H1 (cell line): ENCODE measurements around the gene PNPLA1. TPM values are rescaled to one million over a fixed set of nuclear protein-coding genes. Genes with fewer than 3 reads are reported as not detected.

Source experiments
- CTCF ChIA-PET: fragments of 300-600 bp; sonication (Branson Sonifier 250); formaldehyde crosslinking; loops from one replicate; lab custom pipeline; 2021; ENCODE audit not compliant: partially characterized antibody; lab: Charles Lee
- POLR2A ChIA-PET: fragments of 300-600 bp; sonication (Branson Sonifier 250); formaldehyde crosslinking; loops from one replicate; lab custom pipeline; 2021; ENCODE audit warnings: inconsistent platforms; ENCODE audit not compliant: partially characterized antibody; lab: Charles Lee
- DNase-seq, 2 experiments: peaks; one replicate each; pipeline versions ENCODE4 v3.0.0 to v3.0.0-alpha.2; 2010 to 2022; ENCODE audit warnings: low spot score in 2 of 2, low read depth in 1 of 2, mixed read lengths in 1 of 2
- FAIRE-seq: peaks from 2 replicates; lab custom pipeline; 2011; peaks lifted over from hg19 to GRCh38; lab: Jason Lieb, UNC
- H2AFZ ChIP-seq: 2 replicates; pipeline ENCODE4 v1.8.1; 2012; ENCODE audit warnings: low read length, inconsistent platforms
- H2AK5ac ChIP-seq: 2 replicates; pipeline ENCODE4 v1.6.1; 2013; ENCODE audit warnings: low read depth, low read length
- H2BK120ac ChIP-seq: replicated peaks from 2 replicates; pipeline ENCODE3; 2013; ENCODE audit warnings: low read depth, low read length, inconsistent platforms
- H2BK12ac ChIP-seq: 2 replicates; pipeline ENCODE4 v1.6.1; 2013; ENCODE audit warnings: low read depth, low read length
- H2BK15ac ChIP-seq: 2 replicates; pipeline ENCODE4 v1.6.1; 2013; ENCODE audit warnings: low read length
- H2BK20ac ChIP-seq: 2 replicates; pipeline ENCODE4 v1.6.1; 2013; ENCODE audit warnings: low read length
- H2BK5ac ChIP-seq: 2 replicates; pipeline ENCODE4 v1.6.1; 2013; ENCODE audit warnings: low read depth, low read length
- H3K14ac ChIP-seq: 2 replicates; pipeline ENCODE4 v1.6.1; 2013; ENCODE audit warnings: inconsistent platforms; ENCODE audit not compliant: insufficient read length
- H3K18ac ChIP-seq: 2 replicates; pipeline ENCODE4 v1.6.1; 2013; ENCODE audit warnings: low read length; ENCODE audit errors: extremely low read depth
- H3K23ac ChIP-seq: 2 replicates; pipeline ENCODE4 v1.6.1; 2013; ENCODE audit warnings: inconsistent platforms; ENCODE audit not compliant: insufficient read length
- H3K23me2 ChIP-seq: 2 replicates; pipeline ENCODE4 v1.6.1; 2013; ENCODE audit warnings: low read depth, low read length
- H3K27ac ChIP-seq: 2 replicates; pipeline ENCODE4 v1.6.1; 2011; ENCODE audit warnings: low read depth, low read length, inconsistent platforms
- H3K27me3 ChIP-seq, 4 experiments: replicated peaks in 1 of 4; 1 replicate in 1 of 4; 2 replicates in 3 of 4; pipeline versions ENCODE4 v1.6.1 to v1.8.1; 2011 to 2013; ENCODE audit warnings: low read length in 3 of 4, mild to moderate bottlenecking in 3 of 4, inconsistent platforms in 2 of 4, mixed read lengths in 2 of 4, moderate library complexity in 1 of 4; ENCODE audit not compliant: control insufficient read depth in 3 of 4, insufficient read depth in 3 of 4; ENCODE audit errors: extremely low read depth in 1 of 4
- H3K36me3 ChIP-seq, 4 experiments: 2 replicates each; pipeline versions ENCODE4 v1.6.1 to v1.8.1; 2011 to 2013; ENCODE audit warnings: mild to moderate bottlenecking in 4 of 4, low read length in 3 of 4, moderate library complexity in 2 of 4, control low read depth in 1 of 4, inconsistent platforms in 1 of 4; ENCODE audit not compliant: insufficient read depth in 4 of 4, control insufficient read depth in 2 of 4
- H3K4ac ChIP-seq: replicated peaks from 2 replicates; pipeline ENCODE3; 2013; ENCODE audit warnings: low read length, low read depth, mixed read lengths, inconsistent platforms; ENCODE audit not compliant: insufficient read length
- H3K4me1 ChIP-seq, 4 experiments: replicated peaks in 1 of 4; 1 replicate in 1 of 4; 2 replicates in 3 of 4; pipeline versions ENCODE4 v1.6.1 to v1.8.1; 2011 to 2013; ENCODE audit warnings: low read length in 3 of 4, inconsistent platforms in 2 of 4, mixed read lengths in 1 of 4; ENCODE audit not compliant: insufficient read depth in 4 of 4, control insufficient read depth in 3 of 4
- H3K4me2 ChIP-seq, 2 experiments: 2 replicates each; pipeline versions ENCODE4 v1.6.1 to v1.8.1; 2011 to 2013; ENCODE audit warnings: low read depth in 2 of 2, low read length in 2 of 2, control low read depth in 1 of 2, inconsistent platforms in 1 of 2, mild to moderate bottlenecking in 1 of 2; ENCODE audit not compliant: insufficient read depth in 1 of 2
- H3K4me3 ChIP-seq, 4 experiments: fragments of 200-600, 300-600 bp in 1 of 4; sonication (generic), shearing (Covaris generic), sonication (Bioruptor Twin) in 1 of 4; 2 replicates each; pipeline versions ENCODE4 v1.5.1 to v1.8.1; 2011 to 2016; ENCODE audit warnings: low read length in 4 of 4, low read depth in 3 of 4, control low read depth in 2 of 4, inconsistent platforms in 2 of 4, mild to moderate bottlenecking in 2 of 4, mixed read lengths in 1 of 4, moderate library complexity in 1 of 4; ENCODE audit not compliant: insufficient read depth in 2 of 4; ENCODE audit errors: extremely low read depth in 1 of 4
- H3K56ac ChIP-seq: replicated peaks from 2 replicates; pipeline ENCODE3; 2013; ENCODE audit warnings: low read depth, mild to moderate bottlenecking, mixed read lengths, low read length, inconsistent platforms; ENCODE audit not compliant: insufficient read length
- H3K79me1 ChIP-seq: 2 replicates; pipeline ENCODE4 v1.6.1; 2013; ENCODE audit warnings: low read depth, low read length, control low read depth
- H3K79me2 ChIP-seq, 2 experiments: 2 replicates each; pipeline versions ENCODE4 v1.6.1 to v1.8.1; 2012 to 2013; ENCODE audit warnings: low read length in 2 of 2, mild to moderate bottlenecking in 2 of 2, inconsistent platforms in 1 of 2; ENCODE audit not compliant: insufficient read depth in 2 of 2, control insufficient read depth in 1 of 2
- H3K9ac ChIP-seq, 4 experiments: replicated peaks in 1 of 4; 1 replicate in 1 of 4; 2 replicates in 3 of 4; pipeline versions ENCODE4 v1.6.1 to v1.8.1; 2011 to 2013; ENCODE audit warnings: low read depth in 3 of 4, low read length in 3 of 4, control low read depth in 2 of 4, mild to moderate bottlenecking in 2 of 4, moderate library complexity in 2 of 4, inconsistent platforms in 1 of 4; ENCODE audit errors: extremely low read depth in 1 of 4
- H3K9me3 ChIP-seq, 2 experiments: 2 replicates each; pipeline versions ENCODE4 v1.6.1 to v1.8.1; 2012 to 2013; ENCODE audit warnings: mild to moderate bottlenecking in 2 of 2, moderate library complexity in 2 of 2, control low read depth in 1 of 2, inconsistent platforms in 1 of 2, low read depth in 1 of 2, low read length in 1 of 2, mixed read lengths in 1 of 2; ENCODE audit not compliant: insufficient read depth in 2 of 2
- H4K20me1 ChIP-seq, 2 experiments: replicated peaks in 1 of 2; 2 replicates each; pipeline versions ENCODE3 to v1.8.1; 2011 to 2013; ENCODE audit warnings: inconsistent platforms in 2 of 2, low read length in 2 of 2, mild to moderate bottlenecking in 1 of 2; ENCODE audit not compliant: insufficient read depth in 2 of 2, control insufficient read depth in 1 of 2
- H4K5ac ChIP-seq: 2 replicates; pipeline ENCODE4 v1.6.1; 2013; ENCODE audit warnings: low read length, low read depth, mixed read lengths, inconsistent platforms; ENCODE audit not compliant: insufficient read length
- H4K8ac ChIP-seq: 2 replicates; pipeline ENCODE4 v1.8.0; 2013; ENCODE audit warnings: mild to moderate bottlenecking, moderate library complexity, low read length, inconsistent platforms; ENCODE audit not compliant: insufficient read depth; ENCODE audit errors: extremely low read depth
- H4K91ac ChIP-seq: replicated peaks from 2 replicates; pipeline ENCODE3; 2013; ENCODE audit warnings: low read length, mixed read lengths, inconsistent platforms; ENCODE audit not compliant: insufficient read length
- ASH2L ChIP-seq: fragments of 200-600, 300-600 bp; sonication (generic); IDR thresholded peaks from one replicate; pipeline ENCODE4 v1.7.1; 2017; ENCODE audit warnings: low read length
- BACH1 ChIP-seq: IDR thresholded peaks from 2 replicates; pipeline ENCODE4 v1.6.1; 2012; ENCODE audit warnings: low read length, improper control_type of control experiment
- BCL11A ChIP-seq, 2 experiments: IDR thresholded peaks; one replicate each; pipeline ENCODE4 v1.6.1; 2011; ENCODE audit warnings: low read depth in 2 of 2, low read length in 2 of 2, mild to moderate bottlenecking in 2 of 2
- CEBPB ChIP-seq: IDR thresholded peaks from 2 replicates; pipeline ENCODE4 v1.6.1; 2012; ENCODE audit warnings: low read depth, low read length
- CREB1 ChIP-seq: IDR thresholded peaks from 2 replicates; pipeline ENCODE4 v1.6.1; 2012; ENCODE audit warnings: inconsistent platforms
- MAFK ChIP-seq: IDR thresholded peaks from 2 replicates; pipeline ENCODE4 v1.6.1; 2012; ENCODE audit warnings: low read depth, mild to moderate bottlenecking, improper control_type of control experiment, low read length
- RBBP5 ChIP-seq: IDR thresholded peaks from 2 replicates; pipeline ENCODE4 v1.7.1; 2012; ENCODE audit warnings: low read depth, mild to moderate bottlenecking, inconsistent platforms, low read length, moderate library complexity, borderline replicate concordance
- SP1 ChIP-seq: IDR thresholded peaks from 2 replicates; pipeline ENCODE4 v1.6.1; 2011; ENCODE audit warnings: low read depth, low read length
- SRF ChIP-seq: IDR thresholded peaks from 2 replicates; pipeline ENCODE4 v1.6.1; 2011; ENCODE audit warnings: mild to moderate bottlenecking, low read depth, low read length, moderate library complexity
- WGBS, 2 experiments: shearing (Covaris generic) in 1 of 2; methylation state at CpG; one replicate each; pipeline versions ENCODE4 v1.1.6 to v1.1.7; 2013 to 2015; ENCODE audit warnings: low lambda C conversion rate in 2 of 2, mixed read lengths in 2 of 2, inconsistent platforms in 1 of 2, low coverage in 1 of 2, missing lambda C conversion rate in 1 of 2; ENCODE audit not compliant: insufficient replicate concordance in 2 of 2, insufficient coverage in 1 of 2, insufficient read length in 1 of 2; ENCODE audit errors: extremely low coverage in 1 of 2, missing lambda C conversion rate in 1 of 2; 5-methylcytosine and 5-hydroxymethylcytosine counted together
- polyA plus RNA-seq, 7 experiments: library from polyadenylated mRNA; depleted of rRNA in 3 of 7; stranded (reverse) in 5 of 7; unstranded in 2 of 7; fragments of >200 nt in 5 of 7; fragments of 200-250 nt in 2 of 7; gene quantifications; 1 replicate in 5 of 7; 2 replicates in 1 of 7; 4 replicates in 1 of 7; pipeline versions ENCODE4 v1.2.1 to v1.2.3, GENCODE V29; 2011 to 2013; ENCODE audit warnings: missing spikeins in 2 of 7, mixed read lengths in 2 of 7
- total RNA-seq: library from RNA; stranded (reverse); fragmentation: NEBNext Ultra II Directional; extraction: Animal tissue kit (Norgen Biotek cat#: 25700); gene quantifications from 2 replicates; pipeline ENCODE4 v1.2.1, GENCODE V29; 2021

PNPLA1 gene
- total and polyA plus RNA-seq, 2 of the 8 experiments (the other 6 are each of a cell fraction or from before 2014, with no cell fraction given), result not detected

DNA sequence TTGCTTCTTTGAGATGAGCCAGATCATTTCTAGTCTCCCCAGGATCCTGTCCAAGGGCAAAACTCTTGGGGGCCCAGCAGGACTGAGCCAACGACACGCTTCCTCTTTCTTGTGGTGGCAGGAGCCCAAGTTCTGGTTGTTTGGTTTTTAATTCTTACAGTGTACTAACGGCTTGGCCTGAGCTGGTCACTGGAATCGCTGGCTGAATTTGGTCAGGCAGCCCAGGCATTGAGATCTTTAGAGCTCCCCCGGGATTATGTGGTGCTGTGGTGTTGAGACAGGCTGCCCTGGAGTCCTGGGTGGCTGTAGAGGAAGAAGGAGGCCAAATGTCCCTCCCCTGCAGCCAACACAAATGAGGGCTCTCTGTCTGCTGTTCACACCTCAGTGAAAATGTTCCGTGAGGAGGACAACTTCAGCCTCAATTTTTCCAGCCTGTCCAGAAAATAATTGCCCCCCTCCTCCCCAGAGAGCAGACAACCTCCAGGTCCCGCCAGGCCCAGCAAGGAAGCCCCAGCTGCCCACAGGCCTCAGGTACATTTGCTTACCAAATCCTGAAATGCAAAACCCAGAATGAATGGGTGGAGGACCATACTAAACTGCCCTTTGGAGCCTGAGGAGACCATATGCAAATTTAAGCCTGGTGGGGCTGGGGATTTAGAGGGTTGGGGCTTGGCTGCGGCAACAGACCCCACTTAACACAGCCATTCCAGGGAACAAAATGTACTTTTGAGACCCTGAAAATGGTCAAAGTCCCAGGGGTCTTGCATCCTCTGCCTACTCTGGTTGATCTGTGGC is 43.2 kb downstream of the PNPLA1 start:
- FAIRE-seq (no peak), DNase-seq (no peak)
- Histone ChIP-seq H4K5ac (no peak overlapping the region), H2BK5ac (no peak overlapping the region), H3K27me3 (no peaks in the 10 kb centered on the region), H3K79me2 (no peaks in the 10 kb centered on the region), H4K20me1 (no peaks in the 10 kb centered on the region), H3K4me3 (no peak overlapping the region), H4K8ac (no peak overlapping the region), H2AK5ac (no peak overlapping the region), H3K14ac (no peak overlapping the region), H3K23me2 (no peaks in the 10 kb centered on the region), H2BK15ac (0 out of 2 replicates have a peak overlapping the region, but pooled peaks have one; percentile 22), H2AFZ (no peak overlapping the region), H3K4me2 (no peak overlapping the region), H3K27ac (no peak overlapping the region), H3K23ac (no peak overlapping the region), H3K9ac (no peak overlapping the region), H4K91ac (no peak overlapping the region), H3K4me1 (peaks cover 0 to 3% (median 0%) of the 10 kb centered on the region in 4 experiments; a peak in 1 of 7 replicates), H2BK120ac (no peak overlapping the region), H3K18ac (no peak overlapping the region), H3K79me1 (no peaks in the 10 kb centered on the region), H3K4ac (no peak overlapping the region), H2BK12ac (no peak overlapping the region), H3K36me3 (no peaks in the 10 kb centered on the region), H3K56ac (no peak overlapping the region), H2BK20ac (no peak overlapping the region), H3K9me3 (no peaks in the 10 kb centered on the region)
- ChIA-PET CTCF (interaction anchor here (1.5 to 14.2 kb wide), 3 partner anchors 10 to 28 kb away, joined by 4 to 137 read pairs (median 6); no protein-coding TSS in a partner anchor), POLR2A (interaction anchor here (1.1 kb wide), 1 partner anchor 9 kb away, joined by 4 read pairs; no protein-coding TSS in a partner anchor)
- TF ChIP-seq MAFK (no peak), CREB1 (no peak), ASH2L (no peak), BACH1 (no peak), SRF (no peak), BCL11A (IDR thresholded peaks at IDR 0.05; ENCODE audit: low read depth in 2 of 2, low read length in 2 of 2) (no peak), SP1 (no peak), RBBP5 (no peak), CEBPB (no peak)
- 90% methylated on average over 8 of the region's 8 CpGs; no CpG with 5 or more reads in 1 of the 2 experiments for WGBS, 2 experiments
